ENCODE measurements around the gene TTLL11.

GRCh38 chr9:121876255-121876654 lies 216.9 kb downstream of the TTLL11 start:
- no peak for TF ChIP-seq CTCF (IDR thresholded peaks at IDR 0.05; ENCODE audit: poor library complexity)
- no peak for TF ChIP-seq EZH2 (IDR thresholded peaks at IDR 0.05; ENCODE audit: borderline replicate concordance)
- no peak for TF ChIP-seq EZH2phosphoT487 (IDR thresholded peaks at IDR 0.05; ENCODE audit: low read depth, severe bottlenecking, unreplicated experiment)

All from hepatocyte (in vitro differentiated cells).